SU-DHL-6 (cell line): ENCODE results near the gene GAB2.

ENCODE experiments used
- H2AFZ ChIP-seq: fragments of 200-600 bp; sonication (generic); 2 replicates; pipeline ENCODE4 v1.6.1; 2014; ENCODE audit warnings: low read depth, mild to moderate bottlenecking, moderate library complexity, mixed read lengths, antibody characterized with exemption, low read length; ENCODE audit not compliant: severe bottlenecking
- H3F3A ChIP-seq: fragments of 200-600 bp; shearing (Covaris generic); 2 replicates; pipeline ENCODE4 v1.6.0; 2016; ENCODE audit warnings: antibody characterized with exemption, mild to moderate bottlenecking; ENCODE audit not compliant: insufficient read depth
- H3K27ac ChIP-seq: fragments of 200-600 bp; sonication (generic); 2 replicates; pipeline ENCODE4 v1.5.1; 2016; ENCODE audit warnings: low read depth, mild to moderate bottlenecking, low read length, moderate library complexity, mixed read lengths
- H3K27me3 ChIP-seq: fragments of 200-600 bp; sonication (generic), shearing (Covaris generic); 2 replicates; pipeline ENCODE4 v1.6.0; 2014; ENCODE audit warnings: mild to moderate bottlenecking, low read length
- H3K36me3 ChIP-seq: fragments of 200-600 bp; sonication (generic); 2 replicates; pipeline ENCODE4 v1.6.1; 2014; ENCODE audit warnings: mild to moderate bottlenecking, low read length, mixed read lengths
- H3K4me2 ChIP-seq: fragments of 300-600, 200-600 bp; shearing (Covaris generic), sonication (generic); 2 replicates; pipeline ENCODE4 v1.6.0; 2014; ENCODE audit warnings: low read length, low read depth, mild to moderate bottlenecking; ENCODE audit not compliant: poor library complexity, severe bottlenecking
- H3K4me3 ChIP-seq: fragments of 200-600 bp; sonication (generic); 2 replicates; pipeline ENCODE4 v1.5.1; 2014; ENCODE audit warnings: antibody characterized with exemption, low read length, mild to moderate bottlenecking, mixed read lengths; ENCODE audit not compliant: insufficient read depth, poor library complexity, severe bottlenecking
- H3K79me2 ChIP-seq: fragments of 200-600 bp; sonication (generic); 2 replicates; pipeline ENCODE4 v1.6.1; 2014; ENCODE audit warnings: mild to moderate bottlenecking, low read length, moderate library complexity; ENCODE audit not compliant: insufficient read depth
- H3K9ac ChIP-seq: fragments of 200-600 bp; sonication (generic); 2 replicates; pipeline ENCODE4 v1.7.0; 2014; ENCODE audit warnings: mild to moderate bottlenecking, low read length
- H3K9me2 ChIP-seq: fragments of 200-600 bp; sonication (generic); replicated peaks from 2 replicates; pipeline ENCODE4 v1.6.1; 2014; ENCODE audit warnings: low read length; ENCODE audit not compliant: insufficient read depth
- H3K9me3 ChIP-seq: fragments of 200-600 bp; sonication (generic); 2 replicates; pipeline ENCODE4 v1.6.1; 2014; ENCODE audit warnings: low read length, mixed read lengths; ENCODE audit not compliant: insufficient read depth
- H4K20me1 ChIP-seq: fragments of 200-600 bp; sonication (generic); 2 replicates; pipeline ENCODE4 v1.6.1; 2014; ENCODE audit warnings: low read depth, mild to moderate bottlenecking, antibody characterized with exemption, low read length, moderate library complexity, mixed read lengths
- EZH2phosphoT487 ChIP-seq: fragments of 200-600 bp; sonication (generic), shearing (Covaris generic); conservative IDR thresholded peaks from 2 replicates; pipeline ENCODE4 v1.6.1; 2018; ENCODE audit warnings: mild to moderate bottlenecking, antibody characterized with exemption, low read length, moderate library complexity, mixed read lengths
- TF ChIP-seq, protein P1 (sequence below): fragments of 200-600 bp; sonication (generic); IDR thresholded peaks from one replicate; pipeline ENCODE4 v1.5.1; 2017; ENCODE audit warnings: antibody characterized with exemption, mild to moderate bottlenecking, low read length, moderate library complexity; ENCODE audit not compliant: insufficient read depth, poor library complexity, severe bottlenecking

The GAB2 gene

DNA sequence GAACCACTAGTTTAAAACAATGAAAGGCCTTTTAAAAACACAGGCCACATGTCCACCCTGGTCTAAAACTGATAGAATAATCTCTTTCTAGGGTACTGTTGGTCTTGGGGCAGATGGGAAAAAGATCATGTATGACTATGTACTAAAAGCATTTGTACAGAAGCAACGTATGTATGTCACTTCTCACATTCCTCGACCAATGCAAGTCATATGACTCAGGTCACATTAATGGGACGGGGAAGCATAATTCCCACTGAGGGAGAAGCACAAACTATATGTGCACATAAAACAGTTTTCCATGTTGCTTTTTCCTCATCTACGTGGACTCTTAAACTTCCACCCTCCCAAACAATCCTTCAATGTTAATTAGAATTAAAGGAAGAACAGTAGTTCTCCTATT lies 32.2 kb upstream of the GAB2 start:
- H4K20me1 ChIP-seq: no peaks in the 10 kb centered on the region
- no peaks in the 10 kb centered on the region for H3K9me2 ChIP-seq
- no peak overlapping the region for H3K9ac ChIP-seq
- H3F3A ChIP-seq: 0 out of 2 replicates have a peak, but pooled peaks cover 4% of the 10 kb centered on the region
- H3K4me3 ChIP-seq: no peak overlapping the region
- no peaks in the 10 kb centered on the region for H3K79me2 ChIP-seq
- no peaks in the 10 kb centered on the region for H3K9me3 ChIP-seq
- H3K27ac ChIP-seq: no peak overlapping the region
- no peaks in the 10 kb centered on the region for H3K36me3 ChIP-seq
- no peak overlapping the region for H2AFZ ChIP-seq
- TF ChIP-seq, protein P1, sequence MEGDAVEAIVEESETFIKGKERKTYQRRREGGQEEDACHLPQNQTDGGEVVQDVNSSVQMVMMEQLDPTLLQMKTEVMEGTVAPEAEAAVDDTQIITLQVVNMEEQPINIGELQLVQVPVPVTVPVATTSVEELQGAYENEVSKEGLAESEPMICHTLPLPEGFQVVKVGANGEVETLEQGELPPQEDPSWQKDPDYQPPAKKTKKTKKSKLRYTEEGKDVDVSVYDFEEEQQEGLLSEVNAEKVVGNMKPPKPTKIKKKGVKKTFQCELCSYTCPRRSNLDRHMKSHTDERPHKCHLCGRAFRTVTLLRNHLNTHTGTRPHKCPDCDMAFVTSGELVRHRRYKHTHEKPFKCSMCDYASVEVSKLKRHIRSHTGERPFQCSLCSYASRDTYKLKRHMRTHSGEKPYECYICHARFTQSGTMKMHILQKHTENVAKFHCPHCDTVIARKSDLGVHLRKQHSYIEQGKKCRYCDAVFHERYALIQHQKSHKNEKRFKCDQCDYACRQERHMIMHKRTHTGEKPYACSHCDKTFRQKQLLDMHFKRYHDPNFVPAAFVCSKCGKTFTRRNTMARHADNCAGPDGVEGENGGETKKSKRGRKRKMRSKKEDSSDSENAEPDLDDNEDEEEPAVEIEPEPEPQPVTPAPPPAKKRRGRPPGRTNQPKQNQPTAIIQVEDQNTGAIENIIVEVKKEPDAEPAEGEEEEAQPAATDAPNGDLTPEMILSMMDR: no peak
- TF ChIP-seq EZH2phosphoT487: no peak
- H3K4me2 ChIP-seq: no peak overlapping the region
- no peaks in the 10 kb centered on the region for H3K27me3 ChIP-seq

DNA sequence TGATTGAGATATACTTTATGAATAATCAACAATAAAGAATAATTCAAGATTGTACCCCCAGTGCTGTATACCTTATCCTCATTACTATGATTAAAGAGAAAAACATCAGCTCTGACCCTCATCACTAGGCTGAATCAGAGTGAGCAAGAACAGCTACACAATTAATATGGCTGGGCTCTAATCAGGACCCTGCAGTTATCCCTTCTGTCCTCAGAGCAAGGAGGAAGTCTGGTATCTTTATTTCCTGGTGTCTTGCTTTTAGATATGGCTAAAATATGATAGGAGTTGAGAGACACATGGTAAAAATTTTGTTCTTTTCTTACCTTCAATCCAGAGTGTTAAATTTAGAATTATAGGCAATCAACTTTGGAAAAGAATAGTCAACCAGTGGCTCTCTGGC lies 28.6 kb upstream of the GAB2 start:
- Histone ChIP-seq H3F3A (0 out of 2 replicates have a peak, but pooled peaks cover 4% of the 10 kb centered on the region), H3K27ac (no peak overlapping the region), H3K27me3 (no peaks in the 10 kb centered on the region), H2AFZ (no peak overlapping the region), H3K9me2 (no peaks in the 10 kb centered on the region), H3K4me2 (no peak overlapping the region), H3K9me3 (no peaks in the 10 kb centered on the region), H4K20me1 (no peaks in the 10 kb centered on the region), H3K9ac (no peak overlapping the region), H3K36me3 (peaks cover 3% of the 10 kb centered on the region; the same call in 1 of the 2 replicates), H3K79me2 (no peaks in the 10 kb centered on the region), H3K4me3 (no peak overlapping the region)
- TF ChIP-seq, protein P1: no peak
- TF ChIP-seq EZH2phosphoT487: no peak

DNA sequence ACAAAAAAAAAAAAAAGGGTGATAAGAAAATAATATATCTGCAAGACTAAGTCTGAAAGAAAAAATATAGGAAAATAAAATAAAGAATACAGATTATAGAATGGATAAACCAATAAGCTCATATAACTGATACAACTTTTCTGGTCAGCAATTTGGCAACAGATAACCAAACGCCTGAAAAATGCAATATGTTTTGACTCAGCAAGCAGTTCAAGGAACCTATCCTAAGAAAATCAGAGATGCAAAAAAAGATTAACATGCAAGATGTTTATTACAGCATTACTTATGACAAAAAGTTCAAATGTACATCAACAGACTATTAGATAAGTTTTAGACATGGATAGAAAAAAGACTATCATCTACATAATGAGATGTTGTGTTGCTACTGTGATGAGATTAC lies 27.1 kb upstream of the GAB2 start:
- TF ChIP-seq EZH2phosphoT487: no peak
- TF ChIP-seq, protein P1: no peak
- Histone ChIP-seq H3K4me3 (no peak overlapping the region), H3K9me3 (no peaks in the 10 kb centered on the region)

More for the DNA sequence above, 27.1 kb upstream of the GAB2 start:
- H3F3A ChIP-seq: 0 out of 2 replicates have a peak, but pooled peaks cover 4% of the 10 kb centered on the region
- no peak overlapping the region for H3K9ac ChIP-seq
- no peaks in the 10 kb centered on the region for H3K27me3 ChIP-seq
- no peaks in the 10 kb centered on the region for H4K20me1 ChIP-seq
- no peak overlapping the region for H3K27ac ChIP-seq
- no peak overlapping the region for H3K4me2 ChIP-seq
- no peaks in the 10 kb centered on the region for H3K79me2 ChIP-seq
- no peak overlapping the region for H2AFZ ChIP-seq
- H3K36me3 ChIP-seq: peaks cover 3% of the 10 kb centered on the region; the same call in 1 of the 2 replicates
- no peaks in the 10 kb centered on the region for H3K9me2 ChIP-seq
